Neutrophil (primary cell): Measurements from ENCODE around the gene GNLY.

Experiments
- H3K27ac ChIP-seq: fragments of 200-600 bp; sonication (generic); 2 replicates; pipeline ENCODE4 v1.5.1; 2016; ENCODE audit warnings: mild to moderate bottlenecking, moderate library complexity
- H3K27me3 ChIP-seq: fragments of 200-600 bp; sonication (generic); 2 replicates; pipeline ENCODE4 v1.6.0; 2016; ENCODE audit warnings: mild to moderate bottlenecking
- H3K36me3 ChIP-seq: fragments of 200-600 bp; sonication (generic); 2 replicates; pipeline ENCODE4 v1.5.1; 2017
- H3K4me1 ChIP-seq, 2 experiments: fragments of 200-600 bp in 1 of 2; sonication (generic) in 1 of 2; 1 replicate in 1 of 2; 2 replicates in 1 of 2; pipeline versions ENCODE4 v1.5.1 to v1.6.1; 2013 to 2016; ENCODE audit warnings: low read depth in 1 of 2, low read length in 1 of 2, mild to moderate bottlenecking in 1 of 2, moderate library complexity in 1 of 2; ENCODE audit not compliant: control insufficient read depth in 1 of 2, insufficient read depth in 1 of 2
- H3K4me3 ChIP-seq, 2 experiments: fragments of 200-600 bp in 1 of 2; sonication (generic) in 1 of 2; 1 replicate in 1 of 2; 2 replicates in 1 of 2; pipeline ENCODE4 v1.5.1; 2013 to 2016; ENCODE audit warnings: low read depth in 1 of 2, low read length in 1 of 2, mild to moderate bottlenecking in 1 of 2, moderate library complexity in 1 of 2
- H3K9me3 ChIP-seq: fragments of 200-600 bp; sonication (generic); 2 replicates; pipeline ENCODE4 v1.5.1; 2016
- CTCF ChIP-seq: fragments of 200-600 bp; sonication (generic); IDR thresholded peaks from 2 replicates; pipeline ENCODE4 v1.5.1; 2016; ENCODE audit warnings: antibody characterized with exemption

Gene GNLY

GRCh38 chr2:85694052-85695025, at the start of gene GNLY:
Gene GNLY (plus strand): TSS chr2:85694358. CDS start chr2:85694419, 61 bp downstream.
- Histone ChIP-seq H3K9me3 (no peaks in the 10 kb centered on the region), H3K4me1 (peaks cover 23 to 32% of the 10 kb centered on the region in 2 experiments), H3K4me3 (no peak within 1 kb of the TSS), H3K27me3 (no peaks in the 10 kb centered on the region), H3K36me3 (no peaks in the 10 kb centered on the region), H3K27ac (no peak within 1 kb of the TSS)
- no peak for TF ChIP-seq CTCF

GRCh38 chr2:85644909-85645308, 49.2 kb upstream of the GNLY start:
- Histone ChIP-seq H3K9me3 (no peaks in the 10 kb centered on the region), H3K27me3 (no peaks in the 10 kb centered on the region), H3K4me3 (no peak overlapping the region), H3K27ac (no peak overlapping the region), H3K36me3 (peaks cover 98% of the 10 kb centered on the region), H3K4me1 (no peaks in the 10 kb centered on the region)
- TF ChIP-seq CTCF: no peak

DNA sequence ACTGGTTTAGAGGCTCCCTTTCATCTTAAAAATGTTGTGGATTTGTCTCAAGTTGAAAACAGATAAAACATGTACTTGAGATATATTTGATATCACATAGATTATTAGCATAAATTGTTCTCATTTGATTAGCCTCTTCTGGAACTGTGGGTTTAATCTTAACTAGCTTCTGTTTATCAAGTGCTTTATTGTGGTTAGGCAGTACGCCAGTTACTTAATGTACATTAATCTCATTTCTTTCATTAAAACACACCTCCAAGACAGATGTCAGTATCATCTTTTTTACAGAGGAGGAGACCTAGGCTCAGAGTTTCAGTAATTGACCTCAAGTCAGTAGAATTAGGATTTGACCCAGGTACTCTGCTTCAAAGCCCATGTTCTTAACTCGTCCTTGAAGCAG, 48.0 kb upstream of the GNLY start:
- H3K36me3 ChIP-seq: peaks cover 100% of the 10 kb centered on the region
- no peak for TF ChIP-seq CTCF

GRCh38 chr2:85647823-85648526, 46.2 kb upstream of the GNLY start:
- peaks cover 98% of the 10 kb centered on the region for H3K36me3 ChIP-seq
- H3K9me3 ChIP-seq: no peaks in the 10 kb centered on the region
- no peak overlapping the region for H3K4me3 ChIP-seq
- H3K27ac ChIP-seq: no peak overlapping the region
- H3K27me3 ChIP-seq: no peaks in the 10 kb centered on the region
- no peaks in the 10 kb centered on the region for H3K4me1 ChIP-seq
- no peak for TF ChIP-seq CTCF

More for the DNA sequence above, 48.0 kb upstream of the GNLY start:
- H3K27me3 ChIP-seq: no peaks in the 10 kb centered on the region
- H3K4me1 ChIP-seq: no peaks in the 10 kb centered on the region
- H3K27ac ChIP-seq: no peak overlapping the region
- no peaks in the 10 kb centered on the region for H3K9me3 ChIP-seq
- H3K4me3 ChIP-seq: no peak overlapping the region

DNA sequence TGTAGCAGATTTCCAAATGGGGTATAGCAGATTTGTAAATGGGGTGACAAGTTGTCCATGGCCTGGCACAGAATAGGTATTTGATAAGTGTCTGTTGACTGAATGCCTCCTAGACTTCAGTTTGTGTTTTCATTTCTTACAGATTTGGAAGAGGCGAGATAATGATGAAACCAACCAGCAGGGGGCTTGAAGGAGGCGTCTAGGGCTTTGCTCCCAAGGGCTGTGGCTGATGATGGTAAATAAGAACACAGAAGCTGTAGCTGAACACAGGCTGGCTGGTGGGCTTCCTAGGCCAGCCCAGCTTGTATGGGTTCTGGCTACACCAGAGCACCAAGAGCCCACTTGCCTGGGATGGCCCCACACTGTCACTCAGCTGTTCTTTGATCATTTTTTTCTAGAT, 45.5 kb upstream of the GNLY start:
- H3K27me3 ChIP-seq: no peaks in the 10 kb centered on the region
- H3K27ac ChIP-seq: no peak overlapping the region
- no peaks in the 10 kb centered on the region for H3K9me3 ChIP-seq
- H3K36me3 ChIP-seq: peaks cover 96% of the 10 kb centered on the region
- no peaks in the 10 kb centered on the region for H3K4me1 ChIP-seq
- no peak for TF ChIP-seq CTCF
- H3K4me3 ChIP-seq: no peak overlapping the region
